K562 (cell line): ENCODE results near the gene NR5A2. TPM values are rescaled to one million over a fixed set of nuclear protein-coding genes. Genes with fewer than 3 reads are reported as not detected.

Source experiments
- ATAC-seq: fragments of 200-7000 bp; cut with Tn5 transposase; 3 replicates; pipeline ENCODE4 v1.9.1; 2020; ENCODE audit warnings: moderate library complexity
- BruUV-seq: library from RNA; stranded (reverse); fragments of 400-500 nt; replicated peaks from 2 replicates; lab custom pipeline; 2021; lab: Mats Ljungman, UMichigan
- CTCF ChIA-PET: fragments of 300-600 bp; formaldehyde crosslinking; extraction: SDS; loops from one replicate; lab custom pipeline; 2021; ENCODE audit warnings: low intra/inter-chr PET ratio; lab: Yijun Ruan, JAX
- POLR2A ChIA-PET: fragments of 300-600, 350-650 bp; sonication (Branson Sonifier 250); formaldehyde crosslinking; extraction: SDS; loops from one replicate; lab custom pipeline; 2021; ENCODE audit warnings: antibody characterized with exemption, inconsistent platforms; lab: Yijun Ruan, JAX
- DNase-seq, 4 experiments: peaks; one replicate each; pipeline versions ENCODE4 v3.0.0 to v3.0.0-alpha.2; 2011 to 2018; ENCODE audit warnings: low spot score in 3 of 4, mixed read lengths in 3 of 4; ENCODE audit errors: extremely low read depth in 1 of 4
- FAIRE-seq: peaks from 2 replicates; lab custom pipeline; 2011; peaks lifted over from hg19 to GRCh38; lab: Jason Lieb, UNC
- H2AFZ ChIP-seq: 2 replicates; pipeline ENCODE4 v1.6.0; 2011; ENCODE audit warnings: low read depth, low read length, control low read depth, inconsistent platforms
- H3K27ac ChIP-seq: fragments of 200-600 bp; 3 replicates; pipeline ENCODE4 v1.8.0; 2011; ENCODE audit warnings: low read depth, mild to moderate bottlenecking, control low read depth, inconsistent platforms, low read length, moderate library complexity, mixed read lengths; ENCODE audit errors: extremely low read depth
- H3K27me3 ChIP-seq, 2 experiments: fragments of 300-600 bp in 1 of 2; 2 replicates in 1 of 2; 3 replicates in 1 of 2; pipeline versions ENCODE4 v1.6.0 to v1.8.0; 2011; ENCODE audit warnings: inconsistent platforms in 2 of 2, low read length in 2 of 2, mild to moderate bottlenecking in 1 of 2, mixed read lengths in 1 of 2, moderate library complexity in 1 of 2; ENCODE audit not compliant: control insufficient read depth in 2 of 2, insufficient read depth in 2 of 2
- H3K36me3 ChIP-seq: fragments of 300-600 bp; 3 replicates; pipeline ENCODE4 v1.8.0; 2011; ENCODE audit warnings: mild to moderate bottlenecking, low read length, inconsistent platforms; ENCODE audit not compliant: control insufficient read depth, insufficient read depth
- H3K4me1 ChIP-seq, 2 experiments: fragments of 200-600 bp in 1 of 2; replicated peaks in 1 of 2; 2 replicates in 1 of 2; 3 replicates in 1 of 2; pipeline versions ENCODE4 v1.5.1 to v1.8.0; 2011; ENCODE audit warnings: inconsistent platforms in 2 of 2, low read length in 2 of 2, mild to moderate bottlenecking in 1 of 2, mixed read lengths in 1 of 2, moderate library complexity in 1 of 2; ENCODE audit not compliant: control insufficient read depth in 2 of 2, insufficient read depth in 2 of 2
- H3K4me2 ChIP-seq: 2 replicates; pipeline ENCODE4 v1.6.1; 2011; ENCODE audit warnings: low read length, control low read depth, inconsistent platforms, mixed read lengths; ENCODE audit not compliant: insufficient read depth
- H3K4me3 ChIP-seq: fragments of 200-600 bp; sonication (generic), shearing (Covaris generic); 2 replicates; pipeline ENCODE4 v1.5.1; 2016; ENCODE audit warnings: control low read depth, inconsistent platforms
- H3K79me2 ChIP-seq: fragments of 200-600 bp; 3 replicates; pipeline ENCODE4 v1.8.0; 2011; ENCODE audit warnings: low read length, inconsistent platforms; ENCODE audit not compliant: control insufficient read depth, insufficient read depth
- H3K9ac ChIP-seq, 2 experiments: 2 replicates each; pipeline versions ENCODE4 v1.6.0 to v1.6.1; 2011; ENCODE audit warnings: low read depth in 2 of 2, low read length in 2 of 2, control low read depth in 1 of 2, inconsistent platforms in 1 of 2, mild to moderate bottlenecking in 1 of 2, mixed read lengths in 1 of 2; ENCODE audit not compliant: insufficient read depth in 1 of 2
- H3K9me1 ChIP-seq: one replicate; pipeline ENCODE4 v1.6.0; 2011; ENCODE audit warnings: inconsistent platforms, mild to moderate bottlenecking, low read length, moderate library complexity; ENCODE audit not compliant: control insufficient read depth, insufficient read depth
- H3K9me3 ChIP-seq: replicated peaks from 2 replicates; pipeline ENCODE4 v1.5.1; 2011; ENCODE audit warnings: low read depth, low read length, inconsistent platforms; ENCODE audit not compliant: control insufficient read depth, insufficient read depth
- H4K20me1 ChIP-seq: replicated peaks from 2 replicates; pipeline ENCODE4 v1.6.1; 2011; ENCODE audit warnings: low read length, inconsistent platforms, mixed read lengths; ENCODE audit not compliant: control insufficient read depth, insufficient read depth
- E2F6 ChIP-seq, 2 experiments: IDR thresholded peaks; 2 replicates each; pipeline ENCODE4 v1.6.1; 2011; ENCODE audit warnings: borderline replicate concordance in 1 of 2, control low read depth in 1 of 2, low read depth in 1 of 2, low read length in 1 of 2, mild to moderate bottlenecking in 1 of 2, mixed read lengths in 1 of 2, moderate library complexity in 1 of 2; ENCODE audit not compliant: insufficient read depth in 1 of 2, insufficient read length in 1 of 2, poor library complexity in 1 of 2, severe bottlenecking in 1 of 2; ENCODE audit errors: extremely low read depth in 1 of 2
- MED1 ChIP-seq: sonication (generic); formaldehyde crosslinking; IDR thresholded peaks from 2 replicates; pipeline ENCODE4 v1.8.1; 2023; ENCODE audit warnings: missing genetic modification reagents, borderline replicate concordance
- NONO ChIP-seq, 2 experiments: fragments of 200-400 bp in 1 of 2; fragments of 450-650 bp in 1 of 2; formaldehyde crosslinking in 1 of 2; IDR thresholded peaks; 2 replicates each; pipeline ENCODE4 v1.6.1; 2017; ENCODE audit warnings: low read depth in 2 of 2, mild to moderate bottlenecking in 2 of 2, moderate library complexity in 2 of 2, low read length in 1 of 2
- RAD51 ChIP-seq: fragments of 450-650 bp; IDR thresholded peaks from 2 replicates; pipeline ENCODE4 v1.7.1; 2016; ENCODE audit warnings: low read depth, mild to moderate bottlenecking, borderline replicate concordance
- ZBTB34 ChIP-seq: fragments of 250-450 bp; sonication (Bioruptor Pico); IDR thresholded peaks from 2 replicates; pipeline ENCODE4 v1.8.0; 2021; ENCODE audit warnings: mild to moderate bottlenecking, moderate library complexity
- ZNF311 ChIP-seq: fragments of 250-450 bp; sonication (Bioruptor Pico); IDR thresholded peaks from 2 replicates; pipeline ENCODE4 v1.4.0; 2020; ENCODE audit warnings: mild to moderate bottlenecking, moderate library complexity
- ZNF77 ChIP-seq: fragments of 250-450 bp; sonication (Bioruptor Pico); IDR thresholded peaks from 2 replicates; pipeline ENCODE4 v1.5.0; 2020
- WGBS: fragments of 100-300 bp; shearing (Covaris generic); methylation state at CpG from one replicate; pipeline ENCODE4 v1.1.6; 2016; ENCODE audit warnings: low coverage, mixed read lengths; ENCODE audit not compliant: insufficient coverage; ENCODE audit errors: missing lambda C conversion rate; 5-methylcytosine and 5-hydroxymethylcytosine counted together
- in situ Hi-C: fragments of 300-500 bp; cut with MboI; formaldehyde crosslinking; loops from 4 replicates; pipeline ENCODE4 v1.15.0; 2018; ENCODE audit warnings: inconsistent platforms, mixed read lengths
- intact Hi-C: fragments of 100-400 bp; cut with micrococcal nuclease; formaldehyde crosslinking; loops from 2 replicates; pipeline ENCODE4 v1.14.2; 2022
- polyA plus RNA-seq, 8 experiments: library from polyadenylated mRNA; depleted of rRNA in 4 of 8; stranded (reverse) in 5 of 8; unstranded in 3 of 8; fragments of >200 nt; fragmentation: Nextera tagmentation in 2 of 8; fragmentation: Illumina TruSeq in 1 of 8; extraction: Ambion mirVana in 2 of 8; extraction: Trizol in 1 of 8; gene quantifications; 2 replicates each; pipeline versions ENCODE4 v1.2.1 to v1.2.3, GENCODE V29; 2011 to 2014; ENCODE audit warnings: inconsistent platforms in 1 of 8, missing spikeins in 1 of 8
- total RNA-seq, 7 experiments: library from RNA; depleted of rRNA in 6 of 7; stranded (reverse); fragments of >200 nt in 6 of 7; fragmentation: Illumina TruSeq in 2 of 7; extraction: Trizol in 2 of 7; gene quantifications; 2 replicates each; pipeline versions ENCODE4 v1.2.1 to v1.2.3, GENCODE V29; 2011 to 2021; ENCODE audit warnings: low replicate concordance in 1 of 7

NR5A2 gene
- total and polyA plus RNA-seq, 9 of the 15 experiments (the other 6 are each of a cell fraction or from before 2014, with no cell fraction given), result 0.13 to 0.40 (median 0.29) TPM

- no peak overlapping the region for H2AFZ ChIP-seq
- peaks cover 0 to 22% of the 10 kb centered on the region in 2 experiments; a peak in 1 of 5 replicates for H3K4me1 ChIP-seq
- TF ChIP-seq ZNF311 (CRISPR knock-in tag), result no peak
- no peak for TF ChIP-seq MED1 (CRISPR knock-in tag)
- TF ChIP-seq ZBTB34, result no peak
- TF ChIP-seq NONO (IDR thresholded peaks at IDR 0.05; ENCODE audit: low read depth in 2 of 2, low read length in 1 of 2), result no peak
- TF ChIP-seq E2F6 (IDR thresholded peaks at IDR 0.05; ENCODE audit: borderline replicate concordance in 1 of 2, extremely low read depth in 1 of 2, insufficient read depth in 1 of 2, insufficient read length in 1 of 2, low read depth in 1 of 2, low read length in 1 of 2, poor library complexity in 1 of 2, severe bottlenecking in 1 of 2), result no peak
- no peak for TF ChIP-seq ZNF77 (CRISPR knock-in tag)
- TF ChIP-seq RAD51, result no peak
- TF ChIP-seq, all 486 proteins: peak for 0
- ChIA-PET POLR2A (interaction anchor here (0.6 kb wide), 2 partner anchors 9 to 26 kb away, joined by 3 read pairs; no protein-coding TSS in a partner anchor), CTCF (no interaction called here)
- H3K9me3 ChIP-seq, result no peaks in the 10 kb centered on the region
- FAIRE-seq, result no peak
- H3K9ac ChIP-seq, result no peak overlapping the region
- in situ Hi-C loops, result no loop called here
- H3K79me2 ChIP-seq, result no peaks in the 10 kb centered on the region
- ATAC-seq, result no peak
- peaks cover 79 to 80% of the 10 kb centered on the region in 2 experiments for H3K27me3 ChIP-seq
- intact Hi-C loops, result no loop called here
- WGBS, result 5% methylated on average over 26 of the region's 26 CpGs
- no TSS peak for BruUV-seq
- no peaks in the 10 kb centered on the region for H3K36me3 ChIP-seq
- H3K9me1 ChIP-seq, result peaks cover 4% of the 10 kb centered on the region
- no peak overlapping the region for H3K4me3 ChIP-seq
- H3K27ac ChIP-seq, result no peak overlapping the region
- H4K20me1 ChIP-seq, result peaks cover 6% of the 10 kb centered on the region
- no peak for DNase-seq
- no peak overlapping the region for H3K4me2 ChIP-seq
These were observed 12.5 kb downstream of the NR5A2 start for GRCh38 chr1:200039849-200040474.
